ENCODE data around the gene SGMS2. TPM values are rescaled to one million over a fixed set of nuclear protein-coding genes. Genes with fewer than 3 reads are reported as not detected.

Gene SGMS2
- total RNA-seq, 1 donor from 2014 or later = not detected

DNA sequence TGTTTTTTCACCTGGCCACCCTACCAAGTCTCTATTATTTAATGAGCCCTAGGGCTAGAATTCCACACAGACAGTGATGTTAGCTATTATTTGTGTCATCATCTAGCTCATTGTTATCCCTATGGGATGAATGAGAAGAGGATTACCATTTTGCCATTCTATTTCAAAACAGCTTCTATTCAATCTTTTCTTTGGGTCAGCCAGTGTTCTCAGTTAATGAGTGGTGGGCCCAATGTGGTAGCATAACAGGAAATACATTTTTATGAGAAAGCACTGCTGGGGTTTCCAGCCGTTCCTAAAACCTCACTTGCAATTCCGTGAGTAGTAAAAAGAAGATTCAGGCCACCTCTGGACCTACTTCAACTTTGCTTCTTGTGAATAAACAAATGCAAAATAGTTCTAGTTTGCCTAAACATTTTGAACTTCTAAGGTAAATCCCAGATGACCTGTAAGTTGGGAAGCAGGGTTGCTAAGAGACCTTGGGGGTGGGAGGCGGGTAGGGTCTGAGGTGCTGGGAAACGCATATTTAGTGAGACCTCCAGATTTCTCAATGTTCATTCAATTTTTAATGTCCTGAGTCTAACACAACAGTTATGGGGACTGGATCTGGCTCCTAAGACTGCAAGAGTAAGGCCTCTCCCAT lies 81.8 kb downstream of the SGMS2 start:
- H3K27ac Mint-ChIP-seq (ENCODE audit: unreplicated experiment) = no peak overlapping the region
- H3K4me1 Mint-ChIP-seq (ENCODE audit: low read depth, unreplicated experiment) = no peaks in the 10 kb centered on the region
- H3K4me3 Mint-ChIP-seq (ENCODE audit: unreplicated experiment) = no peak overlapping the region

DNA sequence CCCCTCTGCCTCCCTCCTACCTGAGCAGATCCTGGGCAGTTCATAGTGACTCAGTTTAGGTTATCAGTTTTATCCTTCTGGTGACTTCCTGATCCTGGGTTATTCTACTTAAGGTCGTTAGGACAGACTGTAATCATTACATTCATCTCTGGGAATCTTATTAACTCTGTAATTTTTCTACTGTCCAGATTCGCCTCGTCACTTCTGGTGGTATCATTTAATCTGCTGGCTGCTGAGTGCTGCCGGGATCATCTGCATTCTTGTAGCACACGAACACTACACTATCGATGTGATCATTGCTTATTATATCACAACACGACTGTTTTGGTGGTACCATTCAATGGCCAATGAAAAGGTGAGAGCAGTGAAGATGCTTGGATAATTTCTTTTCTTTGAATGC lies 83.6 kb downstream of the SGMS2 start:
- DNase-seq = no peak
- TF ChIP-seq, protein P1, sequence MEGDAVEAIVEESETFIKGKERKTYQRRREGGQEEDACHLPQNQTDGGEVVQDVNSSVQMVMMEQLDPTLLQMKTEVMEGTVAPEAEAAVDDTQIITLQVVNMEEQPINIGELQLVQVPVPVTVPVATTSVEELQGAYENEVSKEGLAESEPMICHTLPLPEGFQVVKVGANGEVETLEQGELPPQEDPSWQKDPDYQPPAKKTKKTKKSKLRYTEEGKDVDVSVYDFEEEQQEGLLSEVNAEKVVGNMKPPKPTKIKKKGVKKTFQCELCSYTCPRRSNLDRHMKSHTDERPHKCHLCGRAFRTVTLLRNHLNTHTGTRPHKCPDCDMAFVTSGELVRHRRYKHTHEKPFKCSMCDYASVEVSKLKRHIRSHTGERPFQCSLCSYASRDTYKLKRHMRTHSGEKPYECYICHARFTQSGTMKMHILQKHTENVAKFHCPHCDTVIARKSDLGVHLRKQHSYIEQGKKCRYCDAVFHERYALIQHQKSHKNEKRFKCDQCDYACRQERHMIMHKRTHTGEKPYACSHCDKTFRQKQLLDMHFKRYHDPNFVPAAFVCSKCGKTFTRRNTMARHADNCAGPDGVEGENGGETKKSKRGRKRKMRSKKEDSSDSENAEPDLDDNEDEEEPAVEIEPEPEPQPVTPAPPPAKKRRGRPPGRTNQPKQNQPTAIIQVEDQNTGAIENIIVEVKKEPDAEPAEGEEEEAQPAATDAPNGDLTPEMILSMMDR (IDR thresholded peaks at IDR 0.05; ENCODE audit: partially characterized antibody, unreplicated experiment) = no peak
- Mint-ChIP-seq H3K9me3 (ENCODE audit: unreplicated experiment) (no peaks in the 10 kb centered on the region), H3K36me3 (ENCODE audit: unreplicated experiment) (no peaks in the 10 kb centered on the region), H3K4me1 (ENCODE audit: low read depth, unreplicated experiment) (no peaks in the 10 kb centered on the region), H3K27me3 (ENCODE audit: unreplicated experiment) (no peaks in the 10 kb centered on the region), H3K4me3 (ENCODE audit: unreplicated experiment) (no peak overlapping the region), H3K27ac (ENCODE audit: unreplicated experiment) (no peak overlapping the region)

More for the DNA sequence above, 81.8 kb downstream of the SGMS2 start:
- TF ChIP-seq, protein P1 (IDR thresholded peaks at IDR 0.05; ENCODE audit: partially characterized antibody, unreplicated experiment) = no peak
- Mint-ChIP-seq H3K27me3 (ENCODE audit: unreplicated experiment) (no peaks in the 10 kb centered on the region), H3K9me3 (ENCODE audit: unreplicated experiment) (no peaks in the 10 kb centered on the region), H3K36me3 (ENCODE audit: unreplicated experiment) (no peaks in the 10 kb centered on the region)
- DNase-seq = no peak

DNA sequence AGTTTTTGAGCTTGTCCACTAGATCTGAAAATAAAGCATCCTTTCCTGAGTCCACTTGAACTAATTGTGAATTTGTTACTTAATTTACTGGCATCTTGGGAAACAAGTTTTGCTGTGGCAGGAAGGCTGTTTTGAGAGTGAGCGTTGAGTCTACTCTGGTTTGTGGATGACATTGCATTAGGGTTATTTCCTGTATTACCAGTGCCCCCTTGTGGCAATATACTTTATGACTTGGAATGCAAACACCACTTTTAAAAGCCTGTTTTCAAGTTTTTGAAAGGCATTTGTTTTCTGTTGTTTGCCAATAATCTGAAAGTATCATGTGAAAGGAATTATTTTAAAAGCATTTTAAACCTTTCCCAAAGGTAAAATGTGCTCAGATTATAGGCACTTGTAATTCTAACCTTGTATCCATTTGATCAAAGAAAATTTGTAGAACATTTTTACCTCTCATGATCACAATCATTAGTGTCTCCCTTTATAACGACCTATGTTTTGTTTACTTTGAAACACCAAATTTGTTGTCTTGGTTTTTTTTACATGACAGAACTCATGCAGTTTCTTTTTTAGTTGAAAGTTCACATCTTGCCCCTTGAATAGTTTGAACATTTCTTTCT lies 88.7 kb downstream of the SGMS2 start:
- DNase-seq = no peak
- Mint-ChIP-seq H3K4me1 (ENCODE audit: low read depth, unreplicated experiment) (no peaks in the 10 kb centered on the region), H3K9me3 (ENCODE audit: unreplicated experiment) (no peaks in the 10 kb centered on the region), H3K36me3 (ENCODE audit: unreplicated experiment) (no peaks in the 10 kb centered on the region), H3K27me3 (ENCODE audit: unreplicated experiment) (no peaks in the 10 kb centered on the region), H3K27ac (ENCODE audit: unreplicated experiment) (no peak overlapping the region), H3K4me3 (ENCODE audit: unreplicated experiment) (no peak overlapping the region)
- TF ChIP-seq, protein P1 (IDR thresholded peaks at IDR 0.05; ENCODE audit: partially characterized antibody, unreplicated experiment) = peak; percentile 83

DNA sequence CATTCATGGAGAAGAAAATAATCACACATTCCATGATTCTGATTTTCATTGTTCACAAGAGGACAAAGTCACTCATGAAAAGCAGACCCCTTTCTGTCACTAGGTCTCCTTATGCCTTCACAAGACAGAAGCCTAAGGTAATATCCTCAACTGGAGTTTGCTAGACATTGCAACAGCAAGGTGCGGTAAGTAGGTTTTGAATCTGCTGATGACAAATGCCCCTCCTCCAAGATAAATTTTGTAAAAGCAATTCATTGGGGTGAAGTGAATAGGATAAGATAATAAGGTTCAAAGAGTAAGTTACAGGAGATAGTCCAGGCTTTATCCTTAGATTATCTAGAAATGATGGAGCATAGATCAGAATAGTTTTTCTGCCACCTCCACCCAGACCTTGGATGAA lies 90.5 kb downstream of the SGMS2 start:
- no peak for DNase-seq
- TF ChIP-seq, protein P1 (IDR thresholded peaks at IDR 0.05; ENCODE audit: partially characterized antibody, unreplicated experiment) = no peak
- Mint-ChIP-seq H3K4me1 (ENCODE audit: low read depth, unreplicated experiment) (no peaks in the 10 kb centered on the region), H3K36me3 (ENCODE audit: unreplicated experiment) (no peaks in the 10 kb centered on the region), H3K27ac (ENCODE audit: unreplicated experiment) (no peak overlapping the region), H3K9me3 (ENCODE audit: unreplicated experiment) (no peaks in the 10 kb centered on the region), H3K27me3 (ENCODE audit: unreplicated experiment) (no peaks in the 10 kb centered on the region), H3K4me3 (ENCODE audit: unreplicated experiment) (no peak overlapping the region)

DNA sequence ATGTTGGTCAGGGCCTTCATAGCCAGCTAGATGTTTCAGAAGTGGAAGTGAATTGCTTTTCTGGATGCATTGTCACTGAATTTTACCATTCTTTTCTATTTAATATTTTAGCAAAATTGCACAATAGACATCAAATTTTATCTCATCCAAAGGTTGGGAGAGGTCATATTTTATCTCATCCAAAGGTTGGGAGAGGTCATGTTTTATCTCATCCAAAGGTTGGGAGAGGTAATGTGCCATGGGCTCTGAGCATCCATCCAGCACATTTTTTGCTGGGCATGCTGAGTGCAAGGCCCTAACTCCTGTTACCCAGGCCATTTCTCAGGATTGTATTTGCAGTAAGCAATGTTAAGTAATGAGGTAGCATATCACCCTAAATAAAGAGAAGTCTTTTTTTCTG lies 91.9 kb downstream of the SGMS2 start:
- H3K27me3 Mint-ChIP-seq (ENCODE audit: unreplicated experiment) = no peaks in the 10 kb centered on the region
- H3K27ac Mint-ChIP-seq (ENCODE audit: unreplicated experiment) = no peak overlapping the region
- H3K4me3 Mint-ChIP-seq (ENCODE audit: unreplicated experiment) = no peak overlapping the region
- no peak for DNase-seq
- TF ChIP-seq, protein P1 (IDR thresholded peaks at IDR 0.05; ENCODE audit: partially characterized antibody, unreplicated experiment) = no peak
- H3K4me1 Mint-ChIP-seq (ENCODE audit: low read depth, unreplicated experiment) = no peaks in the 10 kb centered on the region
- no peaks in the 10 kb centered on the region for H3K36me3 Mint-ChIP-seq (ENCODE audit: unreplicated experiment)
- no peaks in the 10 kb centered on the region for H3K9me3 Mint-ChIP-seq (ENCODE audit: unreplicated experiment)
